ENCODE data around the gene ZNF280B. TPM values are rescaled to one million over a fixed set of nuclear protein-coding genes. Genes with fewer than 3 reads are reported as not detected.

The ZNF280B gene
- total and polyA plus RNA-seq, 2 donors (not counting 3 experiments of a cell fraction or from before 2014, with no cell fraction given), result 1.5 to 3.1 TPM

DNA sequence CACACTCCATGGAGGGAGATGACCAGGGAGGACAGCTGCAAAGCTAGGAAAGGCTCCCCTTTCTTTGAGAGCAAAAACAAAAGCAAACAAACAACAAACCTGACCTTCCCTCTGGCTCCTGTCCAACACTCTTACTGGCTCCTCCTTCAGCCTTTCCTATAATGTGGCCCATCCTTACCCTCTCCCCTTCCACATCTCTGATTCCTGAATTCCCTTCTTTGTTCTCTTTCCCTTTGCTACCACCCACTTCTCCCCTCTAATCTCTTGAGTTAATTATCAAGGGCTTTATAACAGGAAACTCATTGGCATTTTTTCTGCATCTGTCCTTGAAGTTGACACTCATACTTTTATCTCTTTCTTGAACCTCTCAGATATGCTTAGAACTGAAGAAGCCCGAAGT is 56.3 kb downstream of the ZNF280B start:
- BruUV-seq (replicated peaks), result no TSS peak
- Histone ChIP-seq H2AFZ (ENCODE audit: low read depth, low read length) (no peak overlapping the region), H3K27ac (ENCODE audit: insufficient read depth, low read depth, low read length) (no peak overlapping the region), H3K9me1 (replicated peaks; ENCODE audit: control insufficient read depth, extremely low read depth, insufficient read depth, low read length) (no peaks in the 10 kb centered on the region), H3K27me3 (ENCODE audit: control insufficient read depth in 2 of 2, insufficient read depth in 2 of 2, low read length in 2 of 2) (peaks cover 12 to 15% of the 10 kb centered on the region in 2 experiments), H3K9me3 (replicated peaks; ENCODE audit: control insufficient read depth, insufficient read depth, low read length) (no peaks in the 10 kb centered on the region), H4K20me1 (replicated peaks; ENCODE audit: control insufficient read depth, extremely low read depth, insufficient read depth, low read length) (no peaks in the 10 kb centered on the region), H3K9ac (replicated peaks; ENCODE audit: extremely low read depth, insufficient read depth, low read length) (no peak overlapping the region), H3K4me3 (replicated peaks in 1 of 3; ENCODE audit: insufficient read depth in 1 of 3, low read depth in 1 of 3, low read length in 3 of 3) (no peak overlapping the region), H3K36me3 (ENCODE audit: control insufficient read depth in 2 of 2, extremely low read depth in 1 of 2, insufficient read depth in 2 of 2, low read length in 2 of 2) (no peaks in the 10 kb centered on the region), H3K4me2 (ENCODE audit: insufficient read depth, low read length) (no peak overlapping the region), H3K79me2 (ENCODE audit: control insufficient read depth, insufficient read depth, low read length) (no peaks in the 10 kb centered on the region), H3K4me1 (ENCODE audit: control insufficient read depth, extremely low read depth, insufficient read depth, low read length) (no peaks in the 10 kb centered on the region)
- intact Hi-C loops (cut with micrococcal nuclease), result no loop called here
- POLR2A ChIA-PET, result no interaction called here
- TF ChIP-seq FOS (IDR thresholded peaks at IDR 0.05; ENCODE audit: borderline replicate concordance, insufficient read depth, low read length) (no peak), POLR2AphosphoS5 (IDR thresholded peaks at IDR 0.05; ENCODE audit: insufficient read depth, low read depth, low read length) (no peak), JUN (IDR thresholded peaks at IDR 0.05; ENCODE audit: borderline replicate concordance, insufficient read depth, insufficient read length, low read depth) (no peak), EZH2 (IDR thresholded peaks at IDR 0.05; ENCODE audit: borderline replicate concordance, low read depth, low read length, severe bottlenecking) (no peak), MYC (IDR thresholded peaks at IDR 0.05; ENCODE audit: low read depth, low read length) (no peak), GATA2 (IDR thresholded peaks at IDR 0.05; ENCODE audit: insufficient read depth, insufficient read length, low read depth, low read length) (no peak), POLR2A (IDR thresholded peaks at IDR 0.05; ENCODE audit: low read depth, low read length) (no peak)
- TF ChIP-seq, protein P1, sequence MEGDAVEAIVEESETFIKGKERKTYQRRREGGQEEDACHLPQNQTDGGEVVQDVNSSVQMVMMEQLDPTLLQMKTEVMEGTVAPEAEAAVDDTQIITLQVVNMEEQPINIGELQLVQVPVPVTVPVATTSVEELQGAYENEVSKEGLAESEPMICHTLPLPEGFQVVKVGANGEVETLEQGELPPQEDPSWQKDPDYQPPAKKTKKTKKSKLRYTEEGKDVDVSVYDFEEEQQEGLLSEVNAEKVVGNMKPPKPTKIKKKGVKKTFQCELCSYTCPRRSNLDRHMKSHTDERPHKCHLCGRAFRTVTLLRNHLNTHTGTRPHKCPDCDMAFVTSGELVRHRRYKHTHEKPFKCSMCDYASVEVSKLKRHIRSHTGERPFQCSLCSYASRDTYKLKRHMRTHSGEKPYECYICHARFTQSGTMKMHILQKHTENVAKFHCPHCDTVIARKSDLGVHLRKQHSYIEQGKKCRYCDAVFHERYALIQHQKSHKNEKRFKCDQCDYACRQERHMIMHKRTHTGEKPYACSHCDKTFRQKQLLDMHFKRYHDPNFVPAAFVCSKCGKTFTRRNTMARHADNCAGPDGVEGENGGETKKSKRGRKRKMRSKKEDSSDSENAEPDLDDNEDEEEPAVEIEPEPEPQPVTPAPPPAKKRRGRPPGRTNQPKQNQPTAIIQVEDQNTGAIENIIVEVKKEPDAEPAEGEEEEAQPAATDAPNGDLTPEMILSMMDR (IDR thresholded peaks at IDR 0.05; ENCODE audit: extremely low read depth in 1 of 2, insufficient read depth in 1 of 2, low read depth in 1 of 2, low read length in 2 of 2), result no peak
- TF ChIP-seq, protein P2, sequence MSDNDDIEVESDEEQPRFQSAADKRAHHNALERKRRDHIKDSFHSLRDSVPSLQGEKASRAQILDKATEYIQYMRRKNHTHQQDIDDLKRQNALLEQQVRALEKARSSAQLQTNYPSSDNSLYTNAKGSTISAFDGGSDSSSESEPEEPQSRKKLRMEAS (IDR thresholded peaks at IDR 0.05; ENCODE audit: insufficient read depth, insufficient read length), result no peak
- dilution Hi-C loops (cut with MboI; ENCODE audit: extremely low pct_ligation_motif_present, low sequenced_read_pairs), result no loop called here
- FAIRE-seq, result no peak
- CTCF ChIA-PET, result interaction anchor here (1.2 kb wide), 1 partner anchor 10 kb away, joined by 3 read pairs; no protein-coding TSS in a partner anchor
- DNase-seq (ENCODE audit: low read depth, low spot score), result no peak
